Fibroblast of peridontal ligament (primary cell): ENCODE measurements around the gene LCN6.
"Not testable (repeated sequence)": the region's sequence is repeated elsewhere in the genome, so short reads cannot be mapped to it uniquely, and the experiment has no call there.

Experiments
- DNase-seq: peaks from one replicate; pipeline ENCODE4 v3.0.0-alpha.2; 2010; ENCODE audit errors: extremely low read depth

The LCN6 gene

DNA sequence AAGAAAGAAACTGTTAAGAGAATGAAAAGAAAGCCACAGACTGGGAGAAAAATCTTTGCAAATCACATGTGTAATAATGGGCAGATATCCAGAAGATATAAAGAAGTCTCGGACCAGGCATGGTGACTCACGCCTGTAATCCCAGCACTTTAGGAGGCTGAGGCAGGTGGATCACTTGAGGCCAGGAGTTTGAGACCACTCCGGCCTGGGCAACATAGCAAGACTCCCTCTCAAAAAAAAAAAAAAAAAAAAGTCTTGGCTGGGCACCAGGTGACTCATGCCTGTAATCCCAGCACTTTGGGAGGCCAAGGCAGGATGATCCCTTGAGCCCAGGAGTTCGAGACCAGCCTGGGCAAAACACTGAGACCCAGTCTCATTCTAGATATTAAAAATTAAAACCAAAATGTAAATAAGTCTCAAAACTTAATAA is 37.1 kb downstream of the LCN6 start:
- DNase-seq = not testable (repeated sequence)

DNA sequence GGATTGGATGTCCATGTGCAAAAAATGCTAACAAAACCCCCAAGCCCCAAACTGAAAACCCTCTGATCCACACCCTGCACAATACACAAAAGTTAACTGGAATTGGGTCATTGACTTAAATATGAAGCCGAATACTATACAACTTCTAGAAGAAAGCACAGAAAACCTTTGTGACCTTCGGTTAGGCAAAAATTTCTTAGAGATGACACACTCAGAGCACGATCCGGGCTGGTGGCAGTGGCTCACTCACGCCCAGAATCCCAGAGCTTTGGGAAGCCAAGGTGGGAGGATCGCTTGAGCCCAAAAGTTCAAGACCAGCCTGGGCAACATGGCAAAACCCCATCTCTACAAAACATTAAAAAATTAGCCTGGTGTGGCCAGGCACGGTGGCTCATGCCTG is 37.8 kb downstream of the LCN6 start:
- no peak for DNase-seq

DNA sequence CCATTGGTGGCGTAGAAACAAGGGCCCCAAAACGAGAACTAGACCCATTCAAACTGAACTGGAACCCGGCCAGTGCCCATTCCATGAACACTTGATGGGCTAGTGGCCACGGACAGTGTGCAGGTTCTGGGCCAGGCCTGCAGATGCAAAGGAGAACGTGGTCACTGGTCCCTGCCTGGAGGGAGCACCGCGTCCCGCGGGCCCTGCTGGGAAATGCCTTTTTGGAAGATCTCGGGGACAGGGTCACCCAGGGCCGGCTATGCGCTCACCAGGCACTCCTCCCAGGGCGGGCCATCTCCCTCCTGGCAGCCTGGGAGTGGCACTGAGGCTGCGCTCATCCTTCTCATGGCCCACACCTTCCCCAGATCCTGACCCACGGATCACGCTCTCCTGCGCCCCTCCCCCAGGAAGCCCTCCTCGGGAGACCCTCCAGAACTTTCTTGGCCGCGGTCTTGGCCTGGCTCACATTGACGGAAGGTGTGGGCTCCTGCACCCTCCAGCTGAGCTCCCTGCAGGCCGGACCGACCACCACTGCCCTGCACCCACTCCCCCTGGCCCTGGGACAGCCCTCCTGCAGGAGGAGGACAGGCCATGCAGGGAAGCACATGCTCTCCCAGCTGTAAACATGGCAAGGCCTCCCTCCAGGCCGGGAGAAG is 38.7 kb downstream of the LCN6 start:
- DNase-seq = no peak

DNA sequence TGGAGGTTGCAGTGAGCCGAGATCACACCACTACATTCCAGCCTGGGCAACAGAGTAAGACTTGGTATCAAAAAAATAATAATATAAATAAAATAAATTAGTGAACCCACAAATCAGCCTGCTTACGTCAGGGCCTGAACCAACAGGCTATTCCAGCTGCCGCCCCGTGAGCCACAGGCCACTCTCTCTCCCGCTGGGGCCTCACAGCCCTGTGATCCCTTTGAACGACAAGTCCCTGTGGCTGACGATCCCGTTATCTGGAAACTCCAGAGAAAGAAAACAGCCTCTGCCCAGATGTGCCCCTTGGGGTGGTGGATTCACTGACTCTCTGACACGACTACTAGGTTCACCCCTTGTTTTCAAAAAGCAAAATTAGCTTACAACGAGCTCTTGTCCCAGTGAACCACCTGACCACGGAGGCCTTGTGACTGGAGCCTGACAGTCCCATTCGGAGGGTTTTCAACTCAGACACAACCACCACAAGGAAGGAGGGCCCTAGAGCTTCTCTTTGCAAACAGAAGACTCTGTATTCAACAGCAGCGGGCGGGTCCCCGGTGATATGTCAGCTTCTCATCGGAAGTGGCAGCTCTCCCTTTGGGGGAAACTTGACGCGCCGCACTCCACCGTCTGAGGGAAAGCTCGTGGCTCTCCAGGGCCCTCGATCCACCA is 40.3 kb downstream of the LCN6 start:
- DNase-seq = no peak

DNA sequence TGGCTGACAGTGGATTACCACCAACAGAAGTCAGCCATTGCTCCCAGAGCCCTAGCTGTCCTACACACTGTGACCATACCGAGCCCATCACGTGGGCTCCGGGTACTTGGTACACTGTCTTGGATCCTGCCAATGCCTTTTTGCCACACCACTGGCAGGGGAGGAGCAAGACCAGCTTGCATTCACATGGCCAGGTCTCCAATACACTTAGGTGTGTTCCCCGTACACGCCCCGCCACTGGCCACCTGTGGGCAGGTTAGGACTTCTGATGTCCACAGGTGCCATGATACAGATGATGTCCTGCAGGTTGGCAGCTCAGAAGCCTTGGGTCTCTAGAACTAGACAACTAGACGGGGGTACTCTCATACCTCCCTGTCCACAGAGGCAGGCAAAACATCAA is 41.3 kb downstream of the LCN6 start:
- no peak for DNase-seq

DNA sequence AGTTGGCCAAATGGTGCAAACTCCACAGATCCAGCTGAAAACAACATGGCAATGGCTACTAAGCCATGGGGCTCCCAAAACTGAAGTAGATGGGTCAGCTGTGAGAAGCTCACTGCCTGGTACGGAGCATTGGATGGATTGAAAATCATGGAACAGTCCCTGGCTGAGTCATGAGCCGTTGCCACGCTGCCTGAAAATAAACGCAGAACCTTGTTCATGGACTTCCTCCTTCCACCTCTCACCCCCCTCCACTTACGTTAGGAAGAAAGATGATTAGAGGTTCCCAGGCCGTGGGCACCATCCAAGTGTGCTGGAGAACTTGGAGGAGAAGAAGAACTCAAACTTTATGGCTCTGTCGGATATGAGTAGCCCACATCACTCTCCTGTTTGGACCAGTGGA is 42.8 kb downstream of the LCN6 start:
- DNase-seq = no peak

DNA sequence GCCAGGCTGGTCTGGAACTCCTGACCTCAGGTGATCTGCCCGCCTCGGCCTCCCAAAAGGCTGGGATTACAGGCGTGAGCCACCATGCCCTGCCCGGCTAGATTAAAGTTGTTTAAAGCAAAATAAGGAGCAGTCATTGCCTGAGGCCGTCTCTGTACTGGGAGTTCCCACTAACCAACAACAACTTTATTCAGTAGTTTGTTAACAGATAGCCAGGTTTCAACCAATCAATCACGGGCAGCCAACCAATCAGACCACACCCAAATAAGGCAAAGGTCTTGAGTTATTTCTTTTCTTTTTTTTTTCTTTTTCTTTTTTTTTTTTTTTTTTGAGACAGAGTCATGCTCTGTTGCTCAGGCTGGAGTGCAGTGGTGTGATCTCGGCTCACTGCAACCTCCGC is 43.6 kb downstream of the LCN6 start:
- not testable (repeated sequence) for DNase-seq

DNA sequence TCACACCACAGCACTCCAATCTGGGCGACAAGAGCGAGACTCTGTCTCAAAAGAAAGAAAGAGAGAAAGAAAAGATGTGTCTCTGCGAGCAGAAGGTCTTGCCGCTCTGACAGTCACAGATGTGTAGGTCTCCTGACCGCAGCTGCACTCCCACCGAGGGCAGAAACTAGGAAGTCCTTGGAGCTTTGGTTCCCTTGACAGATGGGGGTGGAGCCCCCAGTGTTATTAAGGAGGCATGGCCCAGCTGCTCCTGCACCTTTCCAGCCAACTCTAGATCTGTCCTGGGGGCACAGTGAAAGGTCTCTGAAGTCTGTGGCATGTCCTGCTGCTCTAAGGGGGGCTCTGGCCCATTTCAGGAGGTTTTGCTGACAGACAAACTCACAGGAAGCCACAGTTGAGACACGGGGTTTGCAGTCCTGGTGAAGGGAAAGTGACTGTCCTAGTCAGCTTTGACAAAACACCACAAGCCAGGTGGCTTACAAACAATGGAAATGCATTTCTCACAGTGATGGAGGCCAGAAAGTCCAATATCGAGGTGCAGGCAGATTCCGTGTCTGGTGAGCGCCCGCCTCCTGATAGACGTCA is 45.0 kb downstream of the LCN6 start:
- no peak for DNase-seq

DNA sequence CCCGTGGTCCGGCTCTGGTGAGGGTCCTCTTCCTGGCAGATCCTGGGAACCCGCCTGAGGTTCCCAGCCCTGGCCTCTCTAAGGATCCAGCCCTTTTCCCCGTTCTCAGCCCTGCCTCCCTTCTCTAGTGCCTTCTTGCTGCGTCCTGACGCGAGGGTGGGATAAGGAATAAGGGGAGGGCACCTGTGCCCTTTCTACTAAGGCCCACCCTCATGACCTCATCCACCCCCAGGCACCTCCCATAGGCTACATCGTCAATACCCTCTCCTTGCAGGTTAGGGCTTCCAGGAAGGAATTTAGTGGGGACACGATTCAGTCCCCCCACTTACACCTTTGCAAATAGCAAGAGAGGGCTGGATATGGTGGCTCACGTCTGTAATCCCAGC is 46.7 kb downstream of the LCN6 start:
- no peak for DNase-seq

DNA sequence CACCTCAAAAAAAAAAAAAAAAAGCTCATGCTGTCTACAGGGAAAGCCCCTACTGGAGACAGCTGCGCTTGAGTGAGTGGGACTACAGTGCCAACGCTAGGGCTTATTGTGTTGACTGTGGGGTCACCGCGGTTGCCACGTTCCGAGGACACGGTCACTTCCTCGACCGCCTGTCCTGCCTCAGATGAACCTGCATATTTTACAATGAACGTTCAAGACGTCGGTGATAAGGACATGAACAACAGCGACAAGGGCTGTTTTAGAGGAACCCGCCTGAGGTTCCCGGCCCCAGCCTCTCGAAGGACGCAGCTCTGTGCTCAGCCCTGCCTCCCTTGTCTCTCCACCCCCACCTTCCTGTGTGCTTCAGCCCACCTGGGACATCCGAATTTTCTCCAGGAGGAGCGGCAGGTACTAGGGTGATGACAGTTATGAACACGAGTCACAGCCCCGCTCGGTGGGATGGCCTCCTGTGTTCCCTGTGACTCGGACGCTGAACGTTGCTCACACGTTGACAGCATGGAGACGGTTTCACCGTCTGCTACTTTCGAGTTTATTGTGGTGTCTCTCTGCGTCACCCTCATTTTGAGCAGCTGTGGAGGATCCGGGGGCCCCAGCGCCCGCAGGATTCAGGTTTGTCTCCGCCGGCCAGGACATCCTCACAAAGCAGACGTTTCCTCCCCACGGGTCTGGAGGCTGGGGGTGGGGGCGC is 47.2 kb downstream of the LCN6 start:
- no peak for DNase-seq

DNA sequence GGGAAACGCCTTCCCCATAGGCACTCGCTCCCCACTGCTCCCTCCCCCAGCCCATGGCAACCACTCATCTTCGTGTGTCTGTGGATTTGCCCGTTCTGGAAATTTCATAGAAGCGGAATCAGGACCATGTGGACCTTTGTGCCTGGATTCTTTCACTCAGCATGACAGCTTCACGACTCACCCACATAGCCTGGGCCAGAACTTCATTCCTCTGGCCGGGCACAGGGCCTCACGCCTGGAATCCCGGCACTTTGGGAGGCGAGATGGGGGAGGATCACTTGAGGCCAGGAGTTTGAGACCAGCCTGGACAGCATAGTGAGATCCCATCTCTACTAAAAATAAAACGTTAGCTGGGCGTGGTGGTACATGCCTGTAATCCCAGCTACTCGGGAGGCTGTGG is 48.0 kb downstream of the LCN6 start:
- DNase-seq = peak; percentile 58

DNA sequence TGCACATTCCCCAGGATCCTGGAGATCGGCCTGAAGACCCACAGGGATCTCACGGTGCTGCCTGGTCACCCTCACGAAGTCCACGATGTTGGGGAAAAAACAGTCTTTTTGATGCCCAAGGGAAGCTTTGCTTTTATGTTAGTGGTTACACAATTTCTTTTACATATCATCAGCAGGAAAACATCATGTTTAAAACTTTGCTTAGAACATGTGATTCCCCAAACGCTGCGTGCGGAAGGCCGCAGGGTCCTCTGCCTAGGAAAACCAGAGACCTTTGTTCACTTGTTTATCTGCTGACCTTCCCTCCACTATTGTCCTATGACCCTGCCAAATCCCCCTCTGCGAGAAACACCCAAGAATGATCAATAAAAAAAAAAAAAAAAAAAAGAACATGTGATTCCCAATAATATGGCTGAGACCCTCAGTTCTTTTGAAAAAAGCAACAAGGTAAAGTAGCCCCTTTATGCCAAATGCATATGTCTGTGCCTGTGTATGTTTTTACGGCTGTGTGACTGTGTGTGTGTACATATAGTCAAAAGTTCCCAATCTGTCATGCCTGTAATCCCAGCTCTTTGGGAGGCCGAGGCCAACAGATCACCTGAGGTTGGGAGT is 49.6 kb downstream of the LCN6 start:
- DNase-seq = no peak

DNA sequence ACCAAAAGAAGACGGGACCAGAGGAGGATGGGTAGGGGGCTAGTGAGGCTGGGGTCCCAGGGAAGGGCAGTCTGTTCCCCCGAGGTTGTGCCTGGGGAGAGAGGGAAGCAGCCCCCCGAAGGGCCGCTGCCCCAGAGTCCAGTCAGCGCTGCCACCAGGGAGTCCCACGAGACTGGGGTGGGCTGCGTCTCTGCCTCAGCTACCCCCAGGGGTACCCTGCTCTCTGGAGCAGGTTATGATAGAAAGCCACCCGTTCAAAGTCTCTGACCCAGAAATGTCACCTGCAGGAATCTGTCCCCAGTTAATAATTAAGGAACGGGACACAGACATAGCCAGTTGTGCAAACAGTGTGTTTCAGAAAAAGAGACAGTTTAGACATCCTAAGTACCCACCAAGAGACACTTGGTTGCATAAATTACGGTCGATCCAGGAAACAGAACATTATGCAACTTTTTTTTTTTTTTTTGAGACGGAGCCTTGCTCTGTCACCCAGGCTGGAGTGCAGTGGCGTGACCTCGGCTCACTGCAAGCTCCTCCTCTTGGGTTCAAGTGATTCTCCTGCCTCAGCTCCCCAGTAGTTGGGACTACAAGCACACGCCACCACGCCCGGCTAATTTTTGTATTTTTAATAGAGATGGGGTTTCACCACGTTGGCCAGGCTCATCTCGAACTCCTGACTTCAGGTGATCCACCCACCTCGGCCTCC is 50.4 kb downstream of the LCN6 start:
- no peak for DNase-seq

DNA sequence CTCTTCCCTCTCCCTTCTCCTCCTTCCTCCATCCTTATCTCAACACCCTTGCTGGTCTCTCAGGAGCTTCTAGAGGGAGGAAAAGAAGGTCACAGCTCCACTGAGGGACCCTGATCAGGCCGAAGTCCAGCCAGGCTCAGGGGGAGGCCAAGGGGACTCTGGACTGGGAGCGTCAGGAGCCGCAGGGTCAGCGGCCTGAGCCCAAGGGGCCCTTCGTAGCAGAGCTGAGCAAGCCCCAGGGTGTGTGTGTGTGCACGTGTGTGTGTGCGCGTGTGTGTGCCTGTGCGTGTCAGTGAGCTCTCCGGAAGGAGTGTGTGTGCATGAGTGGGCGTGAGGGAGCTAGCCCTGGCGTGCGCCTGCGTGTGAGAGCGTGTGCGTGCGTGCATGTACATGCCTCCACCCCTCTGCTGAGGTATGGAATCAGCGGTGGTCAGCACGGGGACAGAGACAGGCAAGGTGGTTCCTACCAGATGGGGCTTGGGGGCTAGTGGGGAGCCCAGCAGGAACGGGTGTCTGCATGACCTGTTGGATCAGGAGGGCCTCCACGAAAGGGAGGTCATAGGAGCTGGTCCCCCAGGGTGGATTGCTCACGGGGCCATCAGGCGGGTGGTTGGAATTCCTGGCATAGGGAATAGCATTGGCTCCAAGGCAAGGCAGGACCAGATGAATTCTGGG is 51.0 kb downstream of the LCN6 start:
- no peak for DNase-seq

DNA sequence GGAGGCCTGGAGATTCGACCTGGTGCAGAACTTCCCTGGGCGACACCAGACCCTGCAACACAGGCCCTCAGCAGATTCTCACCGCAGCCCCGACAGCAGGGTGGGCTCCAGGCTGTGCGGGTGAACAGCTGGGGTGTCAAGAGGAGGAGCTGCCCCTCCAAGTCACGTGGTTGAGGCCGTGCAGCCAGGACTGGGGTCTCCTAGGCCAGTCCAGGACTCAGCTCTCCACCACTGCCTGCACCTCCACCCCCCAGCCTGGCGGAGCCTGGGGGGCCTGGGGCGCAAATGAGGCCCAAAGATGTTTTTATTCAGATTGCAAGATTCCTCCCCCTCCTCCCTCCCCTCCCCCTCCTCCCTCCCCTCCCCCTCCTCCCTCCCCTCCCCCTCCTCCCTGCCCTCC is 51.8 kb downstream of the LCN6 start:
- DNase-seq = no peak

DNA sequence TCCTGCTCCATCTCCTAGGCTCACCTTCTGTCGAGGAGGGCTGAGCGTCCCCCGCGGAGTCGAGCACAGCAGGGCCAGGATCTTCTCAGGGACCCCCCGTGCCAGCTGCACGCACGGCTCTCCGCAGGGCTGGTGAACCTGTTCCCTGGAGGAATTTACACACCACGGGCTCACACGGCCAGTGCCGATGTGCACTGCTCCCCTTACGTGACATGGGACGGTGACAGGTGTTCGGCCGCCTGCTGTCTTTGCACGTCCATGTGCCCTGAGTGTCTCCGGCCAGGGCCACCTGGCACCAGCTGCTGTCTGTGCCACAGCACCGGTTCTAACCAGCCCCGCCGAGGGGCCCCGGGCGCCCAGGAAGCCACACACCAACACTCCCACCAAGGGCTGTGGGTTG is 52.4 kb downstream of the LCN6 start:
- no peak for DNase-seq

DNA sequence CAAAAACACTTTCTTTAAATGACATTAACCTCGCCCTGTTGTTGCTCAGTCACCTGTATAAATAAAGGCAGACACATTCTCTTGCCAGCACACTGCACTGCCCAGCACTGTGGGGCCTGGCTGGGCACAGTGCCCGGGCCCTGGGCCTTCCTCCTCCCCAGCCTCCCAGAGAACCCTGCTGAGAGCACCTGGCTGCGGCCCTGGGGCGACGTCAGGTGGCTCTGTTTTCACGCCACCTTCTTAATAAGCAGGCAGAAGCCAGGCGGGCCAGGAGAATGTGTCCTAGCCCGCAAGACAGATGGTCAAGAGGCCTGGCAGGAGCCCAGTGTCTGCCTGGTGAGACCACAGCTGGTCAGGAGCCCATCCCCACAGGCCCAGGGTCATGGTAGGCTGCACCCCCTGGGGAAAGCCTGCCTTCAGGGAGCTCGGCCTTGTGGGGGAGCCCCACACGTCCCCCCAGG is 52.9 kb downstream of the LCN6 start:
- DNase-seq = no peak

DNA sequence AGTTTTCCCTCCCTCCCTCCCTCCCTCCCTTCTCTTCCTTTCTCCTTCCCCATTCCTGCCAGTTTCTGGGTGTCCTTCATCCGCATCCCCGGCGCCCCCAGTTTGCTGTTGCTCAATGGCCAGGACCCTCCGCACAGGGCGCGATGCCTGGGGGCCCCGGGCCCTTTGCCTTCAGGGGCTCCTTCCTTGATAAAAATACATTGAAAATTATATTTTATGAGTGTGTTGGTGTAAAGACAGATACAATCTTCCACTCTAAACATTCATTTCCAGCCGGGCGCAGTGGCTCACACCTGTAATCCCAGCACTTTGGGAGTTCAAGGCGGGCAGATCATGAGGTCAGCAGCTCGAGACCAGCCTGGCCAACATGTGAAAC is 53.5 kb downstream of the LCN6 start:
- no peak for DNase-seq

DNA sequence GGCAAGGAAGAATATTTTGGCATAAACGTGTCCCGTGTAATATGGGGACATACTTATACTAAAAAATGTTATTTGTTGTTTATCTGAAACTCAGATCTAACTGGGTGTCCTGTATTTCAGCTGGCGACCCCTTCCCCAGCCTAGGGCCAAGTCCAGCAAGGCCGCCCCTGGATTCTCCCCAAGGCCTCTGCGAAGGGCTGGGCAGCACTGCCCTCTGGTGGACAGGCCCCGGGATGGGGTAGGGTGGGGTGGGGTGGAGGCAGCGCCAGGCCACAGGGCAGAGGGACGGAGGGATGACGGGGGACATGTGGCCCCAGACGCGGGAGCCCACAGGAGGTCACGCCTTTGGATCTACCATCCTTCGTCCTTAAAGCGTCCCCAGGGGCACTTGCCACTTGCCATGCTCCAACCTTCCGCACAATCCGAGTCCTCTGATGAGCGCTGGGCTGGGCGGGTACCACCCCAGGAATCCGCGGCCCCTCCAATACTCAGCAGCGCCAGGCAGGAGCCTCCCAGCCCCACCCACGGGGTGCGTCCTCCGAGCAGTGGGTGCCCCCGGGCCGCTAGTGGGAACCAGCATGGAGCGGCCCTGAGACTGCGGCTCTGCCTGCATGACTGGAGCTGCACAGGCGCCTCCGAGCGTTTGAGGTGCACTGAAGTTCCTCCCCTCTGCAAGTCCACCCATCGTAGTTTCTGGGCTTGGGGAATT is 54.0 kb downstream of the LCN6 start:
- DNase-seq = no peak
